Measurements from ENCODE around the gene HCN4.

HCN4 gene

DNA sequence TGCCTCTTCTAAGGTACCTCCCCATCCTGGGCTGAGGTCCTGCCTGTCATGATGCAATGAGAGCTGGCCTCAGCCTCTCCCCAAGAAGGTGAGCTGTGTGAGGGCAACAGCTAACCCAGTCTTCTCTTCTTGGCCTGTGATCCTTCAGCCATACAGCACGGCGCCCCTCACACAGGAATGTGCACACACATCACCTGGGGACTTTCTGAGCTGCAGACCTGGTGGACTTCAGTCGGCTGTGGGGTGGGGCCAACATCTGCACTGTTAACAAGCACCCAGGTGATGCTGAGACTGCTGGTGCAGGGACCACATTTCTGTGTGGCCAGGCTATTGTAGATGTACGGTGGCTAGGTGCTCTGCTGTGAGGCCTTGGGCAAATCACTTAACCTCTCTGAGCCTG is 14.5 kb downstream of the HCN4 start:
- Histone ChIP-seq H3K4me1 (ENCODE audit: insufficient read depth, poor library complexity, severe bottlenecking) (no peaks in the 10 kb centered on the region), H3K36me3 (ENCODE audit: low read depth) (no peaks in the 10 kb centered on the region), H3K27me3 (ENCODE audit: insufficient read depth, poor library complexity, severe bottlenecking) (peaks cover 30% of the 10 kb centered on the region), H3K9me3 (ENCODE audit: severe bottlenecking) (no peaks in the 10 kb centered on the region), H3K27ac (ENCODE audit: poor library complexity, severe bottlenecking) (no peak overlapping the region), H3K4me3 (ENCODE audit: severe bottlenecking) (no peak overlapping the region)
- TF ChIP-seq, protein P1, sequence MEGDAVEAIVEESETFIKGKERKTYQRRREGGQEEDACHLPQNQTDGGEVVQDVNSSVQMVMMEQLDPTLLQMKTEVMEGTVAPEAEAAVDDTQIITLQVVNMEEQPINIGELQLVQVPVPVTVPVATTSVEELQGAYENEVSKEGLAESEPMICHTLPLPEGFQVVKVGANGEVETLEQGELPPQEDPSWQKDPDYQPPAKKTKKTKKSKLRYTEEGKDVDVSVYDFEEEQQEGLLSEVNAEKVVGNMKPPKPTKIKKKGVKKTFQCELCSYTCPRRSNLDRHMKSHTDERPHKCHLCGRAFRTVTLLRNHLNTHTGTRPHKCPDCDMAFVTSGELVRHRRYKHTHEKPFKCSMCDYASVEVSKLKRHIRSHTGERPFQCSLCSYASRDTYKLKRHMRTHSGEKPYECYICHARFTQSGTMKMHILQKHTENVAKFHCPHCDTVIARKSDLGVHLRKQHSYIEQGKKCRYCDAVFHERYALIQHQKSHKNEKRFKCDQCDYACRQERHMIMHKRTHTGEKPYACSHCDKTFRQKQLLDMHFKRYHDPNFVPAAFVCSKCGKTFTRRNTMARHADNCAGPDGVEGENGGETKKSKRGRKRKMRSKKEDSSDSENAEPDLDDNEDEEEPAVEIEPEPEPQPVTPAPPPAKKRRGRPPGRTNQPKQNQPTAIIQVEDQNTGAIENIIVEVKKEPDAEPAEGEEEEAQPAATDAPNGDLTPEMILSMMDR (IDR thresholded peaks at IDR 0.05; ENCODE audit: poor library complexity, severe bottlenecking), result no peak
- ATAC-seq (ENCODE audit: low read depth) (no peak), DNase-seq (ENCODE audit: low spot score) (no peak)

DNA sequence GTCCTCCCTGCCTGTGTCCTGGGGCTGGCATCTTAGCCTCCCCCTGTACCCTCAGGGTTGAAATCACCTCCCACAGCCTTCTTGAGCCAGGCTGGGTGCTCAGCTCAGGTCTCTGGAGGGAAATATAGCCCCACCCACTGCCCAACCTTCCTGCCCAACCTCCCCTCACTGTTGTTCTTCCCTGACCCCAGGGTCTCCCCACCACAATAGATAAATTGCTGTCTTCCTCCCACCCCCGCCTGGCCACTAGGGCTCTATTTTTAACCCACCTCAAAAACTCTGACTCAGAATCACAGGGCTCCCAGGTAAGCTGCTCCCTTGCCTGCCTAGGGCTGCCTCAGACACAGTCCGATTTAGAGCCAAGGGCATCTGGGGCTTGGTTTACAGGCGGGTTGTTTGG is 15.0 kb downstream of the HCN4 start:
- H3K4me1 ChIP-seq (ENCODE audit: insufficient read depth, poor library complexity, severe bottlenecking), result no peaks in the 10 kb centered on the region
- no peak overlapping the region for H3K27ac ChIP-seq (ENCODE audit: poor library complexity, severe bottlenecking)
- TF ChIP-seq, protein P1 (IDR thresholded peaks at IDR 0.05; ENCODE audit: poor library complexity, severe bottlenecking), result no peak
- no peaks in the 10 kb centered on the region for H3K36me3 ChIP-seq (ENCODE audit: low read depth)
- ATAC-seq (ENCODE audit: low read depth), result no peak
- peaks cover 25% of the 10 kb centered on the region for H3K27me3 ChIP-seq (ENCODE audit: insufficient read depth, poor library complexity, severe bottlenecking)
- H3K9me3 ChIP-seq (ENCODE audit: severe bottlenecking), result no peaks in the 10 kb centered on the region
- no peak for DNase-seq (ENCODE audit: low spot score)
- H3K4me3 ChIP-seq (ENCODE audit: severe bottlenecking), result no peak overlapping the region

DNA sequence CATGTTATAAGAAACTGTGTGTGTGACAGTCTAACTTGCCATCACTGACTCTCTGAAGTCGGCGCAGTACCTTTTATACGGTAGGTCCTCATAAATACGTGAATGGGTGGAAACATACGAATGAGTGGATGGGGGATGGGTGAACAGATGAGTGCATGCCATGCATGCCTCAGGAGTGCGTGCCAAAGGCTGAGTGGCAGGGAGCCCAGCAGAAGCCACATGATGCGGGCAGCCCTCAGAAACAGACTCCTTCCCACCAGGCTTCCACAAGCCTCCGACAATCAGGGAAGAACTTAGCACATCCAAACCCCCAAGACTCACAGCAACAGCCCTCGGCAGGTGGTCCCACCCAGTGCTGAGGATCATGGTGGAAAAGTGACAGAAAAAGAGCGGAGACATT is 16.7 kb downstream of the HCN4 start:
- TF ChIP-seq, protein P1 (IDR thresholded peaks at IDR 0.05; ENCODE audit: poor library complexity, severe bottlenecking), result no peak
- Histone ChIP-seq H3K4me1 (ENCODE audit: insufficient read depth, poor library complexity, severe bottlenecking) (no peaks in the 10 kb centered on the region), H3K27me3 (ENCODE audit: insufficient read depth, poor library complexity, severe bottlenecking) (peaks cover 17% of the 10 kb centered on the region), H3K36me3 (ENCODE audit: low read depth) (no peaks in the 10 kb centered on the region), H3K9me3 (ENCODE audit: severe bottlenecking) (no peaks in the 10 kb centered on the region), H3K4me3 (ENCODE audit: severe bottlenecking) (no peak overlapping the region), H3K27ac (ENCODE audit: poor library complexity, severe bottlenecking) (no peak overlapping the region)
- no peak for ATAC-seq (ENCODE audit: low read depth)
- no peak for DNase-seq (ENCODE audit: low spot score)

DNA sequence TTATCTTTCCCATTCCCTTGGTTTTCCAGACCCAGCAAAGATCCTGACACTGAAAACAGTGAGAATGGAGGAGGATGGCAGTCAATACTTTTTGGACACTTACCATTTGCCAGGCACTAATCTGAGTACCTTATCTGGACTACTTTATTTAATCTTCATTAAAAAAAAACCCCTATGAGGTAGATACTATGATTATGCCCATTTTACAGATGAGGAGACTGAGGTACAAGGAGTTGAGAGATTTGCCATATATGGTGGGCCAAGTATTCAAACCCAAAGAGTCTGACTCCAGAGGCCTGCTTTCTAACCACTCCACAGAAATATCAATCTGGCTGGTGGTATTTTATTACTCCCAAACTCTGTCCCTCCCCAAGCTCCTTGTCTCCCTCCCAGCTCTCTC is 19.6 kb downstream of the HCN4 start:
- H3K9me3 ChIP-seq (ENCODE audit: severe bottlenecking), result no peaks in the 10 kb centered on the region
- no peak for ATAC-seq (ENCODE audit: low read depth)
- H3K4me3 ChIP-seq (ENCODE audit: severe bottlenecking), result no peak overlapping the region
- TF ChIP-seq, protein P1 (IDR thresholded peaks at IDR 0.05; ENCODE audit: poor library complexity, severe bottlenecking), result no peak
- H3K27ac ChIP-seq (ENCODE audit: poor library complexity, severe bottlenecking), result no peak overlapping the region
- DNase-seq (ENCODE audit: low spot score), result no peak
- no peaks in the 10 kb centered on the region for H3K36me3 ChIP-seq (ENCODE audit: low read depth)
- H3K4me1 ChIP-seq (ENCODE audit: insufficient read depth, poor library complexity, severe bottlenecking), result no peaks in the 10 kb centered on the region
- H3K27me3 ChIP-seq (ENCODE audit: insufficient read depth, poor library complexity, severe bottlenecking), result peaks cover 6% of the 10 kb centered on the region

DNA sequence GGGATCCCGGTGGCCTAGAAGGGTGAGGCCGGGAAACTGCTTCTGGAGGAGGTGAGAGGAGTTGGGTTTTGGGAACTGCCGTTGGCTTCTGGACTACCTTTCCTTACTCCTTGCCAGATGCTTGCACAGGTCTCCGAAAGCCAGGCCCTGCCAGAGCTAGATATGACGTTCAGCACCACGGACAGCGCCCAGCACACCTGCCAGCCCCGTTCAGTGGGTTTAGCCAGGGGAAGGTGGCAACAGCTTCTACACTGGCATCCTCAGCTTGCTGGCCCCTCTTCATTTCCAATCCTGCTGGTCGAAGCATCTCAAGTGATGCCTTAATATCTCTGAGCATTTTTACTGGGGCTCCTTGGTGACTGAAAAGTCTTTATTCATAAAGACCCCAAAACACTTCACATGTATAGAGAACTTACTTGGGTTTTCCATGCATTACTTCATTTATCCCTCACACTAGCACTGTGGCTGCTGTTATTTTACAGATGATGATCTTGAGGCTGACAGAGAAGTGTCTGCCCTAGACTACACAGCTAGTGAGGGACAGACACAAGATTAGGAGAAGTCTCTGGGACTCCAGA is 21.9 kb downstream of the HCN4 start:
- DNase-seq (ENCODE audit: low spot score) (no peak), ATAC-seq (ENCODE audit: low read depth) (peak; percentile 86)
- TF ChIP-seq, protein P1 (IDR thresholded peaks at IDR 0.05; ENCODE audit: poor library complexity, severe bottlenecking), result no peak
- no peak overlapping the region for H3K27ac ChIP-seq (ENCODE audit: poor library complexity, severe bottlenecking)
- H3K4me3 ChIP-seq (ENCODE audit: severe bottlenecking), result no peak overlapping the region
- no peaks in the 10 kb centered on the region for H3K4me1 ChIP-seq (ENCODE audit: insufficient read depth, poor library complexity, severe bottlenecking)
- H3K9me3 ChIP-seq (ENCODE audit: severe bottlenecking), result no peaks in the 10 kb centered on the region
- no peaks in the 10 kb centered on the region for H3K36me3 ChIP-seq (ENCODE audit: low read depth)
- H3K27me3 ChIP-seq (ENCODE audit: insufficient read depth, poor library complexity, severe bottlenecking), result peaks cover 6% of the 10 kb centered on the region
